Tibial nerve (tissue), 4 donors: ENCODE measurements around the gene EFNA3.

ENCODE experiments used
- CTCF ChIP-seq, 5 experiments: fragments of 200-600 bp in 3 of 5; fragments of 450-650 bp in 2 of 5; sonication (generic) in 3 of 5; IDR thresholded peaks; one replicate each; pipeline ENCODE4 v1.5.1; 2016 to 2019; ENCODE audit warnings: antibody characterized with exemption in 5 of 5, mild to moderate bottlenecking in 3 of 5, moderate library complexity in 2 of 5
- EP300 ChIP-seq, 2 donors: sonication (generic); formaldehyde crosslinking; IDR thresholded peaks; one replicate each; pipeline ENCODE4 v1.6.1; 2017; ENCODE audit warnings: antibody characterized with exemption in 2 of 2, mild to moderate bottlenecking in 1 of 2
- POLR2A ChIP-seq, 2 donors: fragments of 450-650 bp; IDR thresholded peaks; one replicate each; pipeline ENCODE4 v1.6.1; 2017; ENCODE audit warnings: antibody characterized with exemption in 2 of 2, mild to moderate bottlenecking in 2 of 2, moderate library complexity in 2 of 2

GRCh38 chr1:155030243-155030795 lies 48.3 kb upstream of the EFNA3 start:
- TF ChIP-seq CTCF (IDR thresholded peaks at IDR 0.05) (no peak), EP300 (IDR thresholded peaks at IDR 0.05) (no peak), POLR2A (IDR thresholded peaks at IDR 0.05) (no peak)
